RWPE2 (cell line): Measurements from ENCODE around the gene CLVS2.

Experiments used
- ATAC-seq: fragments of 200-7000 bp; cut with Tn5 transposase; 3 replicates; pipeline ENCODE4 v1.9.1; 2021; ENCODE audit warnings: low read depth
- DNase-seq: peaks from one replicate; pipeline ENCODE4 v3.0.0-alpha.2; 2020; ENCODE audit warnings: low spot score
- H3K27ac ChIP-seq: fragments of 450-650 bp; 2 replicates; pipeline ENCODE4 v1.5.1; 2017; ENCODE audit warnings: mild to moderate bottlenecking; ENCODE audit not compliant: poor library complexity, severe bottlenecking
- H3K27me3 ChIP-seq: fragments of 250-450 bp; sonication (Bioruptor Pico); 2 replicates; pipeline ENCODE4 v1.5.1; 2021; ENCODE audit warnings: mild to moderate bottlenecking, moderate library complexity; ENCODE audit not compliant: insufficient read depth, poor library complexity, severe bottlenecking
- H3K36me3 ChIP-seq: fragments of 250-450 bp; sonication (Bioruptor Pico); 2 replicates; pipeline ENCODE4 v1.5.1; 2020; ENCODE audit warnings: low read depth, mild to moderate bottlenecking, moderate library complexity
- H3K4me1 ChIP-seq: fragments of 250-450 bp; sonication (Bioruptor Pico); 2 replicates; pipeline ENCODE4 v1.5.1; 2021; ENCODE audit warnings: mild to moderate bottlenecking, moderate library complexity; ENCODE audit not compliant: insufficient read depth, poor library complexity, severe bottlenecking
- H3K4me3 ChIP-seq: fragments of 250-450 bp; sonication (Bioruptor Pico); 2 replicates; pipeline ENCODE4 v1.5.1; 2021; ENCODE audit warnings: mild to moderate bottlenecking, moderate library complexity; ENCODE audit not compliant: severe bottlenecking
- H3K9me3 ChIP-seq: fragments of 250-450 bp; sonication (Bioruptor Pico); 2 replicates; pipeline ENCODE4 v1.5.1; 2021; ENCODE audit warnings: mild to moderate bottlenecking, moderate library complexity; ENCODE audit not compliant: severe bottlenecking
- TF ChIP-seq, protein P1 (sequence below): fragments of 450-650 bp; IDR thresholded peaks from one replicate; pipeline ENCODE4 v1.5.1; 2017; ENCODE audit warnings: mild to moderate bottlenecking, moderate library complexity; ENCODE audit not compliant: poor library complexity, severe bottlenecking

CLVS2 gene

GRCh38 chr6:123001540-123001939, 5.5 kb downstream of the CLVS2 start:
- Histone ChIP-seq H3K27ac (no peak overlapping the region), H3K9me3 (no peaks in the 10 kb centered on the region), H3K4me1 (no peaks in the 10 kb centered on the region), H3K4me3 (no peak overlapping the region), H3K36me3 (no peaks in the 10 kb centered on the region), H3K27me3 (peaks cover 31% of the 10 kb centered on the region)
- ATAC-seq (no peak), DNase-seq (no peak)
- TF ChIP-seq, protein P1, sequence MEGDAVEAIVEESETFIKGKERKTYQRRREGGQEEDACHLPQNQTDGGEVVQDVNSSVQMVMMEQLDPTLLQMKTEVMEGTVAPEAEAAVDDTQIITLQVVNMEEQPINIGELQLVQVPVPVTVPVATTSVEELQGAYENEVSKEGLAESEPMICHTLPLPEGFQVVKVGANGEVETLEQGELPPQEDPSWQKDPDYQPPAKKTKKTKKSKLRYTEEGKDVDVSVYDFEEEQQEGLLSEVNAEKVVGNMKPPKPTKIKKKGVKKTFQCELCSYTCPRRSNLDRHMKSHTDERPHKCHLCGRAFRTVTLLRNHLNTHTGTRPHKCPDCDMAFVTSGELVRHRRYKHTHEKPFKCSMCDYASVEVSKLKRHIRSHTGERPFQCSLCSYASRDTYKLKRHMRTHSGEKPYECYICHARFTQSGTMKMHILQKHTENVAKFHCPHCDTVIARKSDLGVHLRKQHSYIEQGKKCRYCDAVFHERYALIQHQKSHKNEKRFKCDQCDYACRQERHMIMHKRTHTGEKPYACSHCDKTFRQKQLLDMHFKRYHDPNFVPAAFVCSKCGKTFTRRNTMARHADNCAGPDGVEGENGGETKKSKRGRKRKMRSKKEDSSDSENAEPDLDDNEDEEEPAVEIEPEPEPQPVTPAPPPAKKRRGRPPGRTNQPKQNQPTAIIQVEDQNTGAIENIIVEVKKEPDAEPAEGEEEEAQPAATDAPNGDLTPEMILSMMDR, result no peak

DNA sequence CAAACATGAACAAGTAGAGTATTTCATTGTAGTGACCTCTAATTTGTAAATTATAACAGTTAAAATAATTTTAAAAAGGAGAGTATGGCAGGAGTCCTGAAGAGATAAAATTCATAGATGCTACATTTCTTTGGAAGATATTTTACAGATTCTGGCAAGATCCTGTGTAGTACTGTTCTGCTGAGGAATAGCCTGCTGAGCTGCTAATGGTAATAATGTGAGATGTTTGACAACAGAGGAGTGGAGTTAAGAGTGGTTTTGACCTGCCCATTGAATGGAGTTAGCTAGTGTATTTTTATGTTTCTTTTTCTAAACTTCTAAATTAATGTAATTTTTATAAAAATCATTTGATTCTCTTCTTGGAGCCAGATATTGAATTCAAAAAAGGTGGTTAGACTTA, 11.8 kb downstream of the CLVS2 start:
- H3K4me1 ChIP-seq, result no peaks in the 10 kb centered on the region
- H3K9me3 ChIP-seq, result peaks cover 1% of the 10 kb centered on the region
- no peak overlapping the region for H3K4me3 ChIP-seq
- no peak overlapping the region for H3K27ac ChIP-seq
- no peaks in the 10 kb centered on the region for H3K27me3 ChIP-seq
- DNase-seq (no peak), ATAC-seq (no peak)
- TF ChIP-seq, protein P1, result no peak
- no peaks in the 10 kb centered on the region for H3K36me3 ChIP-seq

DNA sequence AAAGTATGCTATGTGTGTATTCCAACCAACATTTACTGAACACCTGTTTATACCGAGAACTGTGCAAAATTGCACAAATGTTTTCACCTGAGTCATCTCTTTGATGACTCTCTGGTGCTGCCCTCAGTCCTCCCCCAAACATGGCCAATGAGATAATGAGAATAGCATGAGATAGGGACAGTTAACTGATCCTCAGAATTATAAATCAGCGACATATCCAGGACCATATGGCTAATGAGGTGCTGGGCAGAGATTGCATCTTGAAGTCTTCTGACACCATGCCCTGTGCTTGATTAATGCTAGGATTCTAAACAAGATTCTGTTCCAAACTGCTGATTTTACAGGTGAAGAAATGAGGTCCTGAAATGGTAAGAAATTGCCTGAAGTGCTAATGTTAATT, 13.0 kb downstream of the CLVS2 start:
- Histone ChIP-seq H3K9me3 (peaks cover 1% of the 10 kb centered on the region), H3K36me3 (no peaks in the 10 kb centered on the region), H3K27me3 (no peaks in the 10 kb centered on the region), H3K27ac (no peak overlapping the region), H3K4me3 (no peak overlapping the region), H3K4me1 (no peaks in the 10 kb centered on the region)
- TF ChIP-seq, protein P1, result no peak
- no peak for DNase-seq
- no peak for ATAC-seq

GRCh38 chr6:123014835-123015234, 18.8 kb downstream of the CLVS2 start:
- DNase-seq (no peak), ATAC-seq (no peak)
- no peak overlapping the region for H3K4me3 ChIP-seq
- TF ChIP-seq, protein P1, result no peak
- H3K4me1 ChIP-seq, result no peaks in the 10 kb centered on the region
- no peaks in the 10 kb centered on the region for H3K36me3 ChIP-seq
- no peaks in the 10 kb centered on the region for H3K9me3 ChIP-seq
- H3K27ac ChIP-seq, result no peak overlapping the region
- H3K27me3 ChIP-seq, result no peaks in the 10 kb centered on the region

- no peak overlapping the region for H3K27ac ChIP-seq
- DNase-seq (no peak), ATAC-seq (no peak)
- no peaks in the 10 kb centered on the region for H3K36me3 ChIP-seq
- H3K4me1 ChIP-seq, result no peaks in the 10 kb centered on the region
- TF ChIP-seq, protein P1, result no peak
- no peaks in the 10 kb centered on the region for H3K27me3 ChIP-seq
- no peak overlapping the region for H3K4me3 ChIP-seq
- no peaks in the 10 kb centered on the region for H3K9me3 ChIP-seq
Observed at GRCh38 chr6:123016431-123017103, 20.5 kb downstream of the CLVS2 start.
